Large intestine (tissue), 12 donors: ENCODE measurements around the gene RPTOR. TPM values are rescaled to one million over a fixed set of nuclear protein-coding genes. Genes with fewer than 3 reads are reported as not detected.
A peak's percentile ranks its signal among the peaks of the same experiment; 100 is the strongest.

Experiments
- DNase-seq, 2 donors: peaks; one replicate each; pipeline versions ENCODE4 v3.0.0 to v3.0.0-alpha.2; 2013
- H3K27ac ChIP-seq: one replicate; pipeline ENCODE4 v1.5.1; 2013; ENCODE audit warnings: low read length
- H3K27me3 ChIP-seq: 2 replicates; pipeline ENCODE4 v1.6.1; 2013; ENCODE audit warnings: low read length; ENCODE audit not compliant: control insufficient read depth, insufficient read depth
- H3K36me3 ChIP-seq: 2 replicates; pipeline ENCODE4 v1.6.1; 2013; ENCODE audit warnings: low read length; ENCODE audit not compliant: control insufficient read depth, insufficient read depth
- H3K4me1 ChIP-seq: one replicate; pipeline ENCODE4 v1.6.1; 2013; ENCODE audit warnings: low read length; ENCODE audit not compliant: control insufficient read depth, insufficient read depth
- H3K4me3 ChIP-seq: one replicate; pipeline ENCODE4 v1.5.1; 2013; ENCODE audit warnings: low read length
- H3K9me3 ChIP-seq: one replicate; pipeline ENCODE4 v1.6.1; 2013; ENCODE audit warnings: mild to moderate bottlenecking, low read depth, low read length, moderate library complexity; ENCODE audit not compliant: control insufficient read depth
- WGBS: methylation state at CpG from one replicate; pipeline ENCODE4 v1.1.5; 2013; ENCODE audit warnings: low lambda C conversion rate; ENCODE audit not compliant: insufficient coverage; 5-methylcytosine and 5-hydroxymethylcytosine counted together
- long read RNA-seq, 11 donors: transcript quantifications; one replicate each; lab custom pipeline, GENCODE V29; 2026
- polyA plus RNA-seq: library from polyadenylated mRNA; unstranded; fragments of 120-200 nt; gene quantifications from one replicate; pipeline ENCODE4 v1.2.1, GENCODE V29; 2013

Gene RPTOR
- 16.8 TPM for polyA plus RNA-seq
- long read RNA-seq, donor 1: 0 reads
- long read RNA-seq, donor 2, partial matches to known transcripts: 0 of 1 reads
- long read RNA-seq, donor 2, other reads (novel, unspliced or antisense): 0 of 1 reads
- long read RNA-seq, donor 3: 0 reads
- long read RNA-seq, donor 4: 0 reads
- long read RNA-seq, donor 5: 0 reads
- long read RNA-seq, donor 6: 0 reads
- long read RNA-seq, donor 7: 0 reads
- long read RNA-seq, donor 8, partial matches to known transcripts: 0 of 1 reads
- long read RNA-seq, donor 8, other reads (novel, unspliced or antisense): 0 of 1 reads
- long read RNA-seq, donor 9: 0 reads
- long read RNA-seq, donor 10: 0 reads
- long read RNA-seq, donor 11: 0 reads

GRCh38 chr17:80544655-80545498 lies at the start of gene RPTOR:
Gene RPTOR, plus strand, starts transcription at chr17:80544838. Its CDS starts 792 bp downstream, at chr17:80545630.
- Histone ChIP-seq H3K4me1 (peaks cover 6% of the 10 kb centered on the region), H3K4me3 (peak within 1 kb of the TSS; percentile 88), H3K9me3 (no peaks in the 10 kb centered on the region), H3K27ac (peak within 1 kb of the TSS; percentile 30), H3K27me3 (peaks cover 1% of the 10 kb centered on the region), H3K36me3 (no peaks in the 10 kb centered on the region)
- peak; percentile 78 to 90 for DNase-seq
- no CpG with 5 or more reads among the region's 49 CpGs for WGBS

- WGBS: no CpG with 5 or more reads among the region's 10 CpGs
- Histone ChIP-seq H3K27ac (no peak overlapping the region), H3K36me3 (no peaks in the 10 kb centered on the region), H3K4me3 (no peak overlapping the region), H3K4me1 (no peaks in the 10 kb centered on the region), H3K27me3 (peaks cover 36% of the 10 kb centered on the region), H3K9me3 (no peaks in the 10 kb centered on the region)
- DNase-seq: no peak
Observed at GRCh38 chr17:80497726-80498241, 46.9 kb upstream of the RPTOR start.

GRCh38 chr17:80498242-80498919 lies 46.3 kb upstream of the RPTOR start:
- H3K4me3 ChIP-seq: no peak overlapping the region
- peak; percentile 14 to 35 for DNase-seq
- H3K27me3 ChIP-seq: peaks cover 31% of the 10 kb centered on the region
- H3K4me1 ChIP-seq: no peaks in the 10 kb centered on the region
- H3K36me3 ChIP-seq: no peaks in the 10 kb centered on the region
- H3K27ac ChIP-seq: no peak overlapping the region
- no peaks in the 10 kb centered on the region for H3K9me3 ChIP-seq
- WGBS: no CpG with 5 or more reads among the region's 30 CpGs

- Histone ChIP-seq H3K27ac (no peak overlapping the region), H3K9me3 (no peaks in the 10 kb centered on the region), H3K4me3 (no peak overlapping the region), H3K36me3 (no peaks in the 10 kb centered on the region), H3K27me3 (peaks cover 28% of the 10 kb centered on the region), H3K4me1 (no peaks in the 10 kb centered on the region)
- DNase-seq: no peak
- 45% methylated on average over 1 of the region's 11 CpGs for WGBS
Observed at GRCh38 chr17:80498920-80499410, 45.7 kb upstream of the RPTOR start.

- Histone ChIP-seq H3K27ac (no peak overlapping the region), H3K4me3 (no peak overlapping the region), H3K9me3 (no peaks in the 10 kb centered on the region), H3K36me3 (no peaks in the 10 kb centered on the region), H3K27me3 (peaks cover 26% of the 10 kb centered on the region), H3K4me1 (no peaks in the 10 kb centered on the region)
- no peak for DNase-seq
- WGBS: no CpG with 5 or more reads among the region's 9 CpGs
Observed at GRCh38 chr17:80499560-80499959, 45.1 kb upstream of the RPTOR start.

GRCh38 chr17:80499961-80500665 lies 44.5 kb upstream of the RPTOR start:
- DNase-seq: no peak
- H3K9me3 ChIP-seq: no peaks in the 10 kb centered on the region
- H3K4me3 ChIP-seq: no peak overlapping the region
- H3K36me3 ChIP-seq: no peaks in the 10 kb centered on the region
- WGBS: no CpG with 5 or more reads among the region's 22 CpGs
- no peaks in the 10 kb centered on the region for H3K4me1 ChIP-seq
- H3K27ac ChIP-seq: no peak overlapping the region
- H3K27me3 ChIP-seq: peaks cover 30% of the 10 kb centered on the region

- Histone ChIP-seq H3K9me3 (no peaks in the 10 kb centered on the region), H3K36me3 (no peaks in the 10 kb centered on the region), H3K4me1 (no peaks in the 10 kb centered on the region), H3K27ac (no peak overlapping the region), H3K27me3 (peaks cover 36% of the 10 kb centered on the region), H3K4me3 (no peak overlapping the region)
- no CpG with 5 or more reads among the region's 24 CpGs for WGBS
- no peak for DNase-seq
Observed at GRCh38 chr17:80501741-80502577, 42.7 kb upstream of the RPTOR start.

GRCh38 chr17:80502578-80502877 lies 42.1 kb upstream of the RPTOR start:
- Histone ChIP-seq H3K27me3 (peaks cover 39% of the 10 kb centered on the region), H3K36me3 (no peaks in the 10 kb centered on the region), H3K4me1 (no peaks in the 10 kb centered on the region), H3K4me3 (no peak overlapping the region), H3K9me3 (no peaks in the 10 kb centered on the region), H3K27ac (no peak overlapping the region)
- no peak for DNase-seq
- no CpG with 5 or more reads among the region's 5 CpGs for WGBS

GRCh38 chr17:80503031-80503430 lies 41.6 kb upstream of the RPTOR start:
- Histone ChIP-seq H3K27me3 (peaks cover 39% of the 10 kb centered on the region), H3K27ac (no peak overlapping the region), H3K4me3 (no peak overlapping the region), H3K9me3 (no peaks in the 10 kb centered on the region), H3K4me1 (no peaks in the 10 kb centered on the region), H3K36me3 (no peaks in the 10 kb centered on the region)
- no peak for DNase-seq
- WGBS: 74% methylated on average over 2 of the region's 2 CpGs
